ENCODE measurements around the gene IL1R1.

Gene IL1R1

GRCh38 chr2:102209474-102209873 lies 66.9 kb downstream of the IL1R1 start:
- DNase-seq: no peak

GRCh38 chr2:102217032-102217431 lies 74.5 kb downstream of the IL1R1 start:
- no peak for DNase-seq

GRCh38 chr2:102224824-102225739 lies 82.5 kb downstream of the IL1R1 start:
- DNase-seq: no peak

GRCh38 chr2:102226171-102226570 lies 83.6 kb downstream of the IL1R1 start:
- DNase-seq: no peak

- DNase-seq: no peak
These were observed 84.3 kb downstream of the IL1R1 start for GRCh38 chr2:102226612-102227391.

- DNase-seq: no peak
These were observed 86.7 kb downstream of the IL1R1 start for GRCh38 chr2:102229141-102229769.
